ENCODE results near the gene SLC41A3.

The SLC41A3 gene

DNA sequence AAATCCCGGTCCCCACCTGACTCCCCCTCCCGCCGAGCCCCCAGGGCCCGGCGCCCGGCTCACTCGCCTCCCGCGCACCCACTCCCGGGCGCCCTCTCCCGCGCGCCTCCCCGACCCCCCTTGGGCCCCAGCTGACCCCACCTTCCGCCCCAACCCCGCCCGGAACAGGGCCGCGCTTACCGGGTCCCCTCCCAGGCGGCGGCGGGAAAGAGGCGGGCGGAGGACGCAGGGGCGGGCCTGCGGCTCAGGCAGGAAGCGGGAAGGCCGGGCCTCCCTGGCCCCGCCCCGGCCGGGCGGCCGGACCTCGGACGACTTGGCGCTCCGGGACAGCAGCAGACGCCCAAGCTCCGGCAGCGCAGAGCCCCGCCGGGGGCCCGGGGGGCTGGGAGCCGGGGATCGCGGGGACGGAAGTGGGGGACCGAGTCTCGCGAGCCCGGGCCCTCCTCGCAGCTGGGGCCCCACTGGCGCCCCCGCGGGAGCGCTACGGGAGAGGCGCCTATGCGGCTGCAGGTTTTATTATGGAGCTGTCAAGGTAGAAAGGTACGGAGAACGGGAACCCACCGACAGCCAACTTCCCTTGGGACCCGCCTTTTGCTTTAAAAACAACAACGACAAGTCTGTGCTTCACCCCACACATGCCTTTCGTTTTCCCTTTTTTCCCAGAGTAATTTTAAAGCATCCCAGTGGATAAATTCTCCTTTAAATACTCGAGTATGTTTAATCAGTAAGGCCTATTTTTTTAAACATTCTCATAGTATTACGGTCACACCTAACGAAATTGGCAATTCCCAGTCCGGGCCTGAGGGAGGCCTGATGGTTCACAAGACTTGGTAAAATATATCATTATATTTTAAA, at the start of gene SLC41A3:
SLC41A3 (minus strand) TSS at position 212 of the 855 bp plus-strand sequence. CDS start 15,905 bp downstream, outside the sequence.
- Mint-ChIP-seq H3K4me1 (peaks cover 12% of the 10 kb centered on the region), H3K27me3 (ENCODE audit: low read depth) (no peaks in the 10 kb centered on the region), H3K4me3 (peak within 1 kb of the TSS; percentile 94 to 95 (median 94)), H3K27ac (peak within 1 kb of the TSS; percentile 84 to 90 (median 88)), H3K36me3 (ENCODE audit: low read depth) (peaks cover 18% of the 10 kb centered on the region), H3K9me3 (peaks cover 7% of the 10 kb centered on the region)
- peak; percentile 45 to 56 (median 48) for TF ChIP-seq CTCF (IDR thresholded peaks at IDR 0.05; ENCODE audit: unreplicated experiment in 3 of 3)

DNA sequence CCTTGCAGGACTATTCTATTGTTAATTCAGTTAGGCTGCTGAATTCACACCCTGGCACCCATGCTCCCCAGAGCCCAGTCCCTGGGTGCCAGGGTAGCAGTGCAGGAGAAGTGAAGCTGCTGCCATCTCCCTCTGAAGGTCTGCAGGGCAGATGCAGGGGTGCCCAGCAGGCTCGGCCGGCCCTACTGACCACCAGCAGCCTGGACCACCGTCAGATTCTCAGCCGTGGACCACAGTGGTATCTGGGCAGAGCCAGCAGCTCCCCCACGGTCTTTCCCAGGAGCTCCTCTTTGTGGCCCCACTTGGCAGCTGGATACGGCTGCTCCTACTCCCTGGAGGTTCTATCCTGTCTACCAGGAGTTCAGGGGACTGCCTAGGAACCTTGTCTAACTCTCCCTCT, 49.7 kb upstream of the SLC41A3 start:
- H3K4me1 Mint-ChIP-seq: peaks cover 3% of the 10 kb centered on the region
- no peak overlapping the region for H3K27ac Mint-ChIP-seq
- TF ChIP-seq CTCF (IDR thresholded peaks at IDR 0.05; ENCODE audit: unreplicated experiment in 3 of 3): no peak
- H3K27me3 Mint-ChIP-seq (ENCODE audit: low read depth): peaks cover 14% of the 10 kb centered on the region
- no peaks in the 10 kb centered on the region for H3K9me3 Mint-ChIP-seq
- H3K4me3 Mint-ChIP-seq: no peak overlapping the region
- H3K36me3 Mint-ChIP-seq (ENCODE audit: low read depth): no peaks in the 10 kb centered on the region

- H3K4me1 Mint-ChIP-seq: peaks cover 3% of the 10 kb centered on the region
- H3K27ac Mint-ChIP-seq: peak overlapping the region in 1 of 3 experiments; percentile 26
- peaks cover 18% of the 10 kb centered on the region for H3K27me3 Mint-ChIP-seq (ENCODE audit: low read depth)
- H3K9me3 Mint-ChIP-seq: no peaks in the 10 kb centered on the region
- TF ChIP-seq CTCF (IDR thresholded peaks at IDR 0.05; ENCODE audit: unreplicated experiment in 3 of 3): peak; percentile 41 to 51 (median 43)
- no peak overlapping the region for H3K4me3 Mint-ChIP-seq
- no peaks in the 10 kb centered on the region for H3K36me3 Mint-ChIP-seq (ENCODE audit: low read depth)
Observed at GRCh38 chr3:126132751-126133511, 49.0 kb upstream of the SLC41A3 start.

DNA sequence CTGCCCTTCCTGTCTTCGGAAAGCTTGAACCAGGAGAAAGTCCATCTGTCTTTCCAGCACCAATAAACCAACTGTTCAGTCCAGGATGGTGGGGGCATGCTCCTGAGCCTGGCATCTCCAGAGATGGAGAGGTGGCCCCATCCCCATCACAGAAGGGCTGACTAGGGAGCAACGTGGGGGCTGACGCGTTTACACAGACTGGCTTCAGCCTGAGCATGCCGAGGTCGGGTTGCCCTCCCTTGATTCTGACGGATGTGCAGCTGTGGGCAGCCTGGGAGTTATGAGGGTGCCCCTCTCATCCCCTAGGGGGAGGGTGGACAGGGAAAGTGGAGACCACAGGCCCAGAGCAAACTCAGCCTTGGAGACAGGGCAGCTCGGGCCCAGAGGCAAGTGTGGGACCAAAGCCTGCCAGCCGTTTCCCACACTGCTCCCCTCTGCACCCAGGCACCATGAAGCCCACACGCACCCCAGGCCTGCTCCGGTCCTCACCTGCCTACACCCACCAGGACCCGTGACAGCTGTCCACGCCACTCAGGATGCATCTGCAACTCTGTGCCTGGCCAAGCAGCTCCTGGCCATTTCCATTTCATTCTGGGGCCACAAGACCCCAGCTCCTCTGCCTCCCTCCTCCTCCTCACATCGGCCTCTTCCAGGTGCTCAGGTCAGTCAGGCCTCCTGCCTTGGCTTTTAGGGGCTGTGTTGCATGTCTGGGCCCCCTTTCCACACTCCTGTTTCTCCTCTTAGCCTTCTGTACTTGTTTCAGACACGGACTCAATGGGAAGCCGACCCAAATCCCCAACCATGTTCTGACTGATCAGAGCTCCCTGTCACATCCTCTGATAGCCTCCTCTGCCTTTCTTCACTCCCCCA, 48.2 kb upstream of the SLC41A3 start:
- peaks cover 3% of the 10 kb centered on the region for H3K4me1 Mint-ChIP-seq
- H3K36me3 Mint-ChIP-seq (ENCODE audit: low read depth): no peaks in the 10 kb centered on the region
- no peaks in the 10 kb centered on the region for H3K9me3 Mint-ChIP-seq
- peaks cover 18% of the 10 kb centered on the region for H3K27me3 Mint-ChIP-seq (ENCODE audit: low read depth)
- TF ChIP-seq CTCF (IDR thresholded peaks at IDR 0.05; ENCODE audit: unreplicated experiment in 3 of 3): no peak
- H3K27ac Mint-ChIP-seq: peak overlapping the region in 1 of 3 experiments; percentile 26
- no peak overlapping the region for H3K4me3 Mint-ChIP-seq

GRCh38 chr3:126130981-126131745, 47.2 kb upstream of the SLC41A3 start:
- Mint-ChIP-seq H3K36me3 (ENCODE audit: low read depth) (no peaks in the 10 kb centered on the region), H3K4me3 (no peak overlapping the region), H3K9me3 (no peaks in the 10 kb centered on the region), H3K27me3 (ENCODE audit: low read depth) (peaks cover 18% of the 10 kb centered on the region), H3K4me1 (peaks cover 3% of the 10 kb centered on the region), H3K27ac (no peak overlapping the region)
- TF ChIP-seq CTCF (IDR thresholded peaks at IDR 0.05; ENCODE audit: unreplicated experiment in 3 of 3): no peak

Measured in nephron (organoid).